ENCODE measurements around the gene PPM1L. TPM values are rescaled to one million over a fixed set of nuclear protein-coding genes. Genes with fewer than 3 reads are reported as not detected.

PPM1L gene
- total and polyA plus RNA-seq, 2 of the 13 experiments (the other 11 are each of a cell fraction or from before 2014, with no cell fraction given): 0.22 to 1.4 TPM

DNA sequence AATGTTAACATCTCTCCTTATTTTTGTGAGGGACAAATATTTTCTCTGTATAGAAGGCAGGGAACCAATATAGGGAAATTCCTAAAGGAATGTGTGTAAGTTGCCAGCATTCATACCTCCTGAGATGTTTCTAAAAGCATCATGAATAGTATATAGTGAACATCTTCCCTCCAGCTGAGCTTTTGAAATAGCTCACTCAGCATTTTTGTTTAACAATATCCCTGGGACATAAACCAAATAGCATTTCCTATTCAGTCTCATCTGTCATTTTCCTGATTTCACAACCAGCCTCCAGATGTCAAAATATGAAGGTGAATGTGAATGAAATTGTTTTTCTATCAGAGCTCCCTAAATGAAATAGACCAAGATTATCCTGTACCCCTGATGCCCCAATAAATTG is 137.2 kb downstream of the PPM1L start:
- H2AFZ ChIP-seq (ENCODE audit: low read length): no peak overlapping the region
- no peak for TF ChIP-seq ZNF737 (CRISPR knock-in tag; IDR thresholded peaks at IDR 0.05; ENCODE audit: borderline replicate concordance)
- TF ChIP-seq ZBTB1 (CRISPR knock-in tag; IDR thresholded peaks at IDR 0.05; ENCODE audit: borderline replicate concordance): no peak
- peak; percentile 97 for TF ChIP-seq MAFF (IDR thresholded peaks at IDR 0.05; ENCODE audit: low read depth, low read length)
- TF ChIP-seq ZBTB33 (CRISPR knock-in tag; IDR thresholded peaks at IDR 0.05): no peak
- TF ChIP-seq ASH2L (IDR thresholded peaks at IDR 0.05; ENCODE audit: insufficient read length, low read depth, low read length): no peak
- no peak for TF ChIP-seq AGO1 (IDR thresholded peaks at IDR 0.05; ENCODE audit: low read depth, low read length, poor library complexity, severe bottlenecking)
- TF ChIP-seq, protein P1, sequence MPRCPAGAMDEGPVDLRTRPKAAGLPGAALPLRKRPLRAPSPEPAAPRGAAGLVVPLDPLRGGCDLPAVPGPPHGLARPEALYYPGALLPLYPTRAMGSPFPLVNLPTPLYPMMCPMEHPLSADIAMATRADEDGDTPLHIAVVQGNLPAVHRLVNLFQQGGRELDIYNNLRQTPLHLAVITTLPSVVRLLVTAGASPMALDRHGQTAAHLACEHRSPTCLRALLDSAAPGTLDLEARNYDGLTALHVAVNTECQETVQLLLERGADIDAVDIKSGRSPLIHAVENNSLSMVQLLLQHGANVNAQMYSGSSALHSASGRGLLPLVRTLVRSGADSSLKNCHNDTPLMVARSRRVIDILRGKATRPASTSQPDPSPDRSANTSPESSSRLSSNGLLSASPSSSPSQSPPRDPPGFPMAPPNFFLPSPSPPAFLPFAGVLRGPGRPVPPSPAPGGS (CRISPR knock-in tag; IDR thresholded peaks at IDR 0.05): no peak
- TF ChIP-seq HNRNPUL1 (IDR thresholded peaks at IDR 0.05; ENCODE audit: low read depth, low read length): no peak
- TF ChIP-seq HCFC1 (IDR thresholded peaks at IDR 0.05; ENCODE audit: low read depth, low read length): no peak
- no peak for TF ChIP-seq ZNF230 (CRISPR knock-in tag; IDR thresholded peaks at IDR 0.05)
- TF ChIP-seq ZNF772 (CRISPR knock-in tag; IDR thresholded peaks at IDR 0.05): no peak
- TF ChIP-seq MAFK (conservative IDR thresholded peaks at IDR 0.05 in 1 of 2, IDR thresholded peaks at IDR 0.05 in 1 of 2; ENCODE audit: low read length in 2 of 2): peak; percentile 92 to 96
- FAIRE-seq (no peak), ATAC-seq (no peak), DNase-seq (ENCODE audit: low spot score) (no peak)
- no peaks in the 10 kb centered on the region for H4K20me1 ChIP-seq (ENCODE audit: insufficient read depth, low read length)
- no peaks in the 10 kb centered on the region for H3K36me3 ChIP-seq (replicated peaks in 1 of 2; ENCODE audit: control insufficient read depth in 1 of 2, insufficient read depth in 2 of 2, low read length in 2 of 2)
- no peaks in the 10 kb centered on the region for H3K4me1 ChIP-seq (ENCODE audit: insufficient read depth, low read length)
- H3K79me2 ChIP-seq (ENCODE audit: insufficient read depth, low read length): no peaks in the 10 kb centered on the region
- no peaks in the 10 kb centered on the region for H3K9me3 ChIP-seq (ENCODE audit: low read length)
- intact Hi-C loops (cut with micrococcal nuclease; ENCODE audit: unreplicated experiment) (no loop called here), in situ Hi-C loops (cut with HindIII; ENCODE audit: extremely low pct_ligation_motif_present, low pct_unique_long_range_greater_than_20kb) (no loop called here)
- H3K27ac ChIP-seq (ENCODE audit: extremely low read length, insufficient read depth, low read length): no peak overlapping the region
- ChIA-PET POLR2A (no interaction called here), CTCF (ENCODE audit: low intra/inter-chr PET ratio, low total read pairs) (no interaction called here)
- H3K4me2 ChIP-seq (ENCODE audit: low read depth, low read length): no peak overlapping the region
- H3K9ac ChIP-seq (ENCODE audit: insufficient read depth, low read depth, low read length): no peak overlapping the region
- BruUV-seq (replicated peaks): no TSS peak
- no peaks in the 10 kb centered on the region for H3K27me3 ChIP-seq (ENCODE audit: control insufficient read depth in 1 of 2, insufficient read depth in 2 of 2, low read length in 2 of 2)
- no peak overlapping the region for H3K4me3 ChIP-seq (replicated peaks in 1 of 3; ENCODE audit: insufficient read depth in 1 of 3, low read depth in 2 of 3, low read length in 3 of 3)

Data from HepG2 (cell line).